ENCODE measurements around the gene KCNQ1.

KCNQ1 gene

GRCh38 chr11:2463766-2464277 lies 19.0 kb downstream of the KCNQ1 start:
- no peak overlapping the region for H2AFZ ChIP-seq (ENCODE audit: low read length, unreplicated experiment)
- peaks cover 31% of the 10 kb centered on the region for H3K27me3 ChIP-seq (ENCODE audit: insufficient read depth, low read length)
- no peaks in the 10 kb centered on the region for H3K36me3 ChIP-seq (ENCODE audit: insufficient read depth, low read length)
- H3K4me1 ChIP-seq (ENCODE audit: control insufficient read depth, insufficient read depth, low read length, unreplicated experiment), result no peaks in the 10 kb centered on the region
- H3K79me2 ChIP-seq (ENCODE audit: control insufficient read depth, insufficient read depth, low read length, unreplicated experiment), result no peaks in the 10 kb centered on the region
- no peak overlapping the region for H3K4me3 ChIP-seq (ENCODE audit: low read depth, low read length)
- H3K27ac ChIP-seq (ENCODE audit: low read depth, low read length), result no peak overlapping the region

GRCh38 chr11:2464451-2465165 lies 19.8 kb downstream of the KCNQ1 start:
- Histone ChIP-seq H3K4me3 (ENCODE audit: low read depth, low read length) (no peak overlapping the region), H3K36me3 (ENCODE audit: insufficient read depth, low read length) (no peaks in the 10 kb centered on the region), H3K4me1 (ENCODE audit: control insufficient read depth, insufficient read depth, low read length, unreplicated experiment) (no peaks in the 10 kb centered on the region), H3K27ac (ENCODE audit: low read depth, low read length) (no peak overlapping the region), H3K27me3 (ENCODE audit: insufficient read depth, low read length) (peaks cover 25% of the 10 kb centered on the region; the same call in 1 of the 2 replicates), H3K79me2 (ENCODE audit: control insufficient read depth, insufficient read depth, low read length, unreplicated experiment) (no peaks in the 10 kb centered on the region), H2AFZ (ENCODE audit: low read length, unreplicated experiment) (no peak overlapping the region)

- Histone ChIP-seq H2AFZ (ENCODE audit: low read length, unreplicated experiment) (no peak overlapping the region), H3K79me2 (ENCODE audit: control insufficient read depth, insufficient read depth, low read length, unreplicated experiment) (no peaks in the 10 kb centered on the region), H3K4me3 (ENCODE audit: low read depth, low read length) (no peak overlapping the region), H3K4me1 (ENCODE audit: control insufficient read depth, insufficient read depth, low read length, unreplicated experiment) (no peaks in the 10 kb centered on the region), H3K36me3 (ENCODE audit: insufficient read depth, low read length) (no peaks in the 10 kb centered on the region), H3K27me3 (ENCODE audit: insufficient read depth, low read length) (peaks cover 31% of the 10 kb centered on the region), H3K27ac (ENCODE audit: low read depth, low read length) (no peak overlapping the region)
Measured at GRCh38 chr11:2465202-2466068, 20.6 kb downstream of the KCNQ1 start.

- peaks cover 38% of the 10 kb centered on the region for H3K27me3 ChIP-seq (ENCODE audit: insufficient read depth, low read length)
- no peaks in the 10 kb centered on the region for H3K36me3 ChIP-seq (ENCODE audit: insufficient read depth, low read length)
- H3K4me1 ChIP-seq (ENCODE audit: control insufficient read depth, insufficient read depth, low read length, unreplicated experiment), result no peaks in the 10 kb centered on the region
- no peak overlapping the region for H3K27ac ChIP-seq (ENCODE audit: low read depth, low read length)
- H3K4me3 ChIP-seq (ENCODE audit: low read depth, low read length), result no peak overlapping the region
- no peak overlapping the region for H2AFZ ChIP-seq (ENCODE audit: low read length, unreplicated experiment)
- no peaks in the 10 kb centered on the region for H3K79me2 ChIP-seq (ENCODE audit: control insufficient read depth, insufficient read depth, low read length, unreplicated experiment)
Measured at GRCh38 chr11:2466069-2466801, 21.4 kb downstream of the KCNQ1 start.

GRCh38 chr11:2466869-2467694 lies 22.3 kb downstream of the KCNQ1 start:
- Histone ChIP-seq H3K79me2 (ENCODE audit: control insufficient read depth, insufficient read depth, low read length, unreplicated experiment) (no peaks in the 10 kb centered on the region), H3K36me3 (ENCODE audit: insufficient read depth, low read length) (no peaks in the 10 kb centered on the region), H3K27me3 (ENCODE audit: insufficient read depth, low read length) (peaks cover 41% of the 10 kb centered on the region), H3K27ac (ENCODE audit: low read depth, low read length) (no peak overlapping the region), H3K4me3 (ENCODE audit: low read depth, low read length) (no peak overlapping the region), H2AFZ (ENCODE audit: low read length, unreplicated experiment) (no peak overlapping the region), H3K4me1 (ENCODE audit: control insufficient read depth, insufficient read depth, low read length, unreplicated experiment) (no peaks in the 10 kb centered on the region)

- H3K27ac ChIP-seq (ENCODE audit: low read depth, low read length), result no peak overlapping the region
- no peaks in the 10 kb centered on the region for H3K79me2 ChIP-seq (ENCODE audit: control insufficient read depth, insufficient read depth, low read length, unreplicated experiment)
- no peak overlapping the region for H3K4me3 ChIP-seq (ENCODE audit: low read depth, low read length)
- peaks cover 41% of the 10 kb centered on the region for H3K27me3 ChIP-seq (ENCODE audit: insufficient read depth, low read length)
- H3K4me1 ChIP-seq (ENCODE audit: control insufficient read depth, insufficient read depth, low read length, unreplicated experiment), result no peaks in the 10 kb centered on the region
- no peaks in the 10 kb centered on the region for H3K36me3 ChIP-seq (ENCODE audit: insufficient read depth, low read length)
- H2AFZ ChIP-seq (ENCODE audit: low read length, unreplicated experiment), result no peak overlapping the region
Measured at GRCh38 chr11:2467695-2468055, 22.9 kb downstream of the KCNQ1 start.

- H3K27ac ChIP-seq (ENCODE audit: low read depth, low read length), result no peak overlapping the region
- no peaks in the 10 kb centered on the region for H3K79me2 ChIP-seq (ENCODE audit: control insufficient read depth, insufficient read depth, low read length, unreplicated experiment)
- H3K27me3 ChIP-seq (ENCODE audit: insufficient read depth, low read length), result peaks cover 41% of the 10 kb centered on the region
- no peak overlapping the region for H3K4me3 ChIP-seq (ENCODE audit: low read depth, low read length)
- H2AFZ ChIP-seq (ENCODE audit: low read length, unreplicated experiment), result no peak overlapping the region
- no peaks in the 10 kb centered on the region for H3K4me1 ChIP-seq (ENCODE audit: control insufficient read depth, insufficient read depth, low read length, unreplicated experiment)
- no peaks in the 10 kb centered on the region for H3K36me3 ChIP-seq (ENCODE audit: insufficient read depth, low read length)
Measured at GRCh38 chr11:2468363-2469235, 23.8 kb downstream of the KCNQ1 start.

- Histone ChIP-seq H3K4me1 (ENCODE audit: control insufficient read depth, insufficient read depth, low read length, unreplicated experiment) (no peaks in the 10 kb centered on the region), H3K27ac (ENCODE audit: low read depth, low read length) (no peak overlapping the region), H3K27me3 (ENCODE audit: insufficient read depth, low read length) (peaks cover 51% of the 10 kb centered on the region), H3K79me2 (ENCODE audit: control insufficient read depth, insufficient read depth, low read length, unreplicated experiment) (no peaks in the 10 kb centered on the region), H3K36me3 (ENCODE audit: insufficient read depth, low read length) (no peaks in the 10 kb centered on the region), H3K4me3 (ENCODE audit: low read depth, low read length) (no peak overlapping the region), H2AFZ (ENCODE audit: low read length, unreplicated experiment) (no peak overlapping the region)
Measured at GRCh38 chr11:2470495-2470894, 25.7 kb downstream of the KCNQ1 start.

GRCh38 chr11:2471048-2471803 lies 26.4 kb downstream of the KCNQ1 start:
- no peak overlapping the region for H2AFZ ChIP-seq (ENCODE audit: low read length, unreplicated experiment)
- H3K27me3 ChIP-seq (ENCODE audit: insufficient read depth, low read length), result peaks cover 53% of the 10 kb centered on the region
- H3K4me3 ChIP-seq (ENCODE audit: low read depth, low read length), result no peak overlapping the region
- no peaks in the 10 kb centered on the region for H3K79me2 ChIP-seq (ENCODE audit: control insufficient read depth, insufficient read depth, low read length, unreplicated experiment)
- no peak overlapping the region for H3K27ac ChIP-seq (ENCODE audit: low read depth, low read length)
- H3K36me3 ChIP-seq (ENCODE audit: insufficient read depth, low read length), result no peaks in the 10 kb centered on the region
- no peaks in the 10 kb centered on the region for H3K4me1 ChIP-seq (ENCODE audit: control insufficient read depth, insufficient read depth, low read length, unreplicated experiment)

Measured in ACC112 (cell line).